HepG2 (cell line): ENCODE results near the gene APBB2. TPM values are rescaled to one million over a fixed set of nuclear protein-coding genes. Genes with fewer than 3 reads are reported as not detected.

Experiments
- ATF7-NPFF ChIP-seq: sonication (generic); formaldehyde crosslinking; IDR thresholded peaks from 2 replicates; pipeline ENCODE4 v1.8.1; 2023; ENCODE audit warnings: mild to moderate bottlenecking, low read depth, missing genetic modification reagents, moderate library complexity
- CENPT ChIP-seq: sonication (generic); formaldehyde crosslinking; IDR thresholded peaks from 2 replicates; pipeline ENCODE4 v1.8.0; 2022; ENCODE audit warnings: low read depth, mild to moderate bottlenecking, moderate library complexity, missing genetic modification reagents
- CENPX ChIP-seq: sonication (generic); formaldehyde crosslinking; IDR thresholded peaks from 2 replicates; pipeline ENCODE4 v1.9.0; 2021; ENCODE audit warnings: mild to moderate bottlenecking, missing genetic modification reagents, moderate library complexity
- EZH2 ChIP-seq: conservative IDR thresholded peaks from 2 replicates; pipeline ENCODE4 v1.6.1; 2012; ENCODE audit warnings: mild to moderate bottlenecking, low read depth, low read length, moderate library complexity
- GTF3A ChIP-seq: sonication (generic); formaldehyde crosslinking; conservative IDR thresholded peaks from 2 replicates; pipeline ENCODE4 v1.4.0; 2020; ENCODE audit warnings: mild to moderate bottlenecking, missing genetic modification reagents
- HOXA7 ChIP-seq: sonication (generic); formaldehyde crosslinking; IDR thresholded peaks from 2 replicates; pipeline ENCODE4 v1.8.1; 2022; ENCODE audit warnings: mild to moderate bottlenecking, missing genetic modification reagents, moderate library complexity
- KDM4B ChIP-seq: sonication (generic); formaldehyde crosslinking; IDR thresholded peaks from 2 replicates; pipeline ENCODE4 v1.4.0; 2020; ENCODE audit warnings: missing genetic modification reagents
- LCORL ChIP-seq, 2 experiments: fragments of 450-650 bp in 1 of 2; sonication (generic) in 1 of 2; formaldehyde crosslinking in 1 of 2; IDR thresholded peaks; 2 replicates each; pipeline versions ENCODE4 v1.5.0 to v1.6.1; 2017 to 2020; ENCODE audit warnings: antibody characterized with exemption in 1 of 2, missing genetic modification reagents in 1 of 2
- REL ChIP-seq: sonication (generic); formaldehyde crosslinking; conservative IDR thresholded peaks from 2 replicates; pipeline ENCODE4 v1.8.0; 2022; ENCODE audit warnings: mild to moderate bottlenecking, missing genetic modification reagents, moderate library complexity
- STAT6 ChIP-seq: sonication (generic); formaldehyde crosslinking; IDR thresholded peaks from 2 replicates; pipeline ENCODE4 v1.4.0; 2020; ENCODE audit warnings: missing genetic modification reagents, mild to moderate bottlenecking, borderline replicate concordance
- ZNF17 ChIP-seq: sonication (generic); formaldehyde crosslinking; IDR thresholded peaks from 2 replicates; pipeline ENCODE4 v1.5.0; 2020; ENCODE audit warnings: mild to moderate bottlenecking, missing genetic modification reagents
- ZNF263 ChIP-seq: sonication (generic); formaldehyde crosslinking; IDR thresholded peaks from 2 replicates; pipeline ENCODE4 v1.4.0; 2020; ENCODE audit warnings: missing genetic modification reagents
- ZNF431 ChIP-seq: sonication (generic); formaldehyde crosslinking; IDR thresholded peaks from 2 replicates; pipeline ENCODE4 v1.9.0; 2022; ENCODE audit warnings: missing genetic modification reagents, low read depth, mild to moderate bottlenecking, borderline replicate concordance
- ZNF460 ChIP-seq: sonication (generic); formaldehyde crosslinking; IDR thresholded peaks from 2 replicates; pipeline ENCODE4 v1.5.1; 2020; ENCODE audit warnings: missing genetic modification reagents, mild to moderate bottlenecking, borderline replicate concordance
- ZNF619 ChIP-seq: sonication (generic); formaldehyde crosslinking; IDR thresholded peaks from 2 replicates; pipeline ENCODE4 v1.4.0; 2020; ENCODE audit warnings: mild to moderate bottlenecking, missing genetic modification reagents
- ZNF879 ChIP-seq: sonication (generic); formaldehyde crosslinking; IDR thresholded peaks from 2 replicates; pipeline ENCODE4 v1.8.1; 2023; ENCODE audit warnings: missing genetic modification reagents
- polyA plus RNA-seq, 8 experiments: library from polyadenylated mRNA; depleted of rRNA in 3 of 8; stranded (reverse) in 7 of 8; unstranded in 1 of 8; fragments of >200 nt; fragmentation: Illumina TruSeq in 4 of 8; extraction: Trizol in 4 of 8; gene quantifications; 2 replicates each; pipeline versions ENCODE4 v1.2.1 to v1.2.3, GENCODE V29; 2011 to 2016; ENCODE audit warnings: low read depth in 4 of 8, missing spikeins in 1 of 8, mixed read lengths in 1 of 8; ENCODE audit not compliant: insufficient read depth in 1 of 8
- total RNA-seq, 5 experiments: library from RNA; depleted of rRNA; stranded (reverse); fragments of >200 nt; fragmentation: Illumina TruSeq; extraction: Trizol; gene quantifications; 2 replicates each; pipeline ENCODE4 v1.2.3, GENCODE V29; 2016; ENCODE audit warnings: low read depth in 1 of 5
- TF ChIP-seq, protein P1 (sequence below): sonication (generic); formaldehyde crosslinking; IDR thresholded peaks from 2 replicates; pipeline ENCODE4 v1.5.0; 2020; ENCODE audit warnings: mild to moderate bottlenecking, missing genetic modification reagents, moderate library complexity
- TF ChIP-seq, protein P2 (sequence below): sonication (generic); formaldehyde crosslinking; conservative IDR thresholded peaks from 2 replicates; pipeline ENCODE4 v1.4.0; 2020; ENCODE audit warnings: missing genetic modification reagents
- TF ChIP-seq, protein P3 (sequence below): sonication (generic); formaldehyde crosslinking; IDR thresholded peaks from 2 replicates; pipeline ENCODE4 v1.5.0; 2020; ENCODE audit warnings: missing genetic modification reagents
- TF ChIP-seq, protein P4 (sequence below): sonication (generic); formaldehyde crosslinking; IDR thresholded peaks from 2 replicates; pipeline ENCODE4 v1.8.0; 2023; ENCODE audit warnings: mild to moderate bottlenecking, missing genetic modification reagents

The APBB2 gene
- total and polyA plus RNA-seq, 2 of the 13 experiments (the other 11 are each of a cell fraction or from before 2014, with no cell fraction given): 11.7 to 17.0 TPM

DNA sequence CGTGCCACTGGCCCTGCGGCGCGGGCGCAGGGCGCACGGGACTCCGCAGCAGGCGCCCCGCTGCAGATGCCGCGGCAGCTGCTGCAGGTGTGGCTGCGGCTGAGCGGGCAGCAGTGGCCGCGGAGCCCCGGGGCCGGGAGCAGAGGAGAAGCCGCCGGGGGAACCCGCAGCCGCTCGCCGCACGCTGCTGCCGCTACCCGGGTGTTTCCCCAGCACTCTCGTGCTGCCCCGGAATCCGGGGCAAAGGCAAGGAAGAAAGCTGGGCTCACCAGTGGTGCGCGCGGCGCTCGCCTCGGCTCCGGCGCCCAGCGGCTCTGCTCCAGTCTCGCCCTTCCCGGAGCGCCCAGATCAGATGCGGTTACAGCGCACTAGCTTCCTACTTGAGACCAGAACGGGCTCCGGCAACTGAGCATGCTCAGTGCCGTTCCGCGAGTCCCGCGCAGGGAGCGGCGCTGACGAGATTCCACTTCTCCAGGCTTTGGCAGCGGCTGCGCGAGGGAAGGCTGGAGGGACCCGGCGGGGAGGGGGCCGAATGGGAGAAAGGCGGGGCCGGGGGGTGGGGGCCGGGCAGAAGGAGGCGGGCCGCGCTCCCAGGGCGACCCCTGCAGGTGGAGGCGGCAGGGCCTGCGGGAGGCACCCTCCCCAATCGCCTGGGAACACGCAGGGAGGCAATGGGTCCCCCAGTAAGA is at the start of gene APBB2 (continued):
- TF ChIP-seq, protein P1, sequence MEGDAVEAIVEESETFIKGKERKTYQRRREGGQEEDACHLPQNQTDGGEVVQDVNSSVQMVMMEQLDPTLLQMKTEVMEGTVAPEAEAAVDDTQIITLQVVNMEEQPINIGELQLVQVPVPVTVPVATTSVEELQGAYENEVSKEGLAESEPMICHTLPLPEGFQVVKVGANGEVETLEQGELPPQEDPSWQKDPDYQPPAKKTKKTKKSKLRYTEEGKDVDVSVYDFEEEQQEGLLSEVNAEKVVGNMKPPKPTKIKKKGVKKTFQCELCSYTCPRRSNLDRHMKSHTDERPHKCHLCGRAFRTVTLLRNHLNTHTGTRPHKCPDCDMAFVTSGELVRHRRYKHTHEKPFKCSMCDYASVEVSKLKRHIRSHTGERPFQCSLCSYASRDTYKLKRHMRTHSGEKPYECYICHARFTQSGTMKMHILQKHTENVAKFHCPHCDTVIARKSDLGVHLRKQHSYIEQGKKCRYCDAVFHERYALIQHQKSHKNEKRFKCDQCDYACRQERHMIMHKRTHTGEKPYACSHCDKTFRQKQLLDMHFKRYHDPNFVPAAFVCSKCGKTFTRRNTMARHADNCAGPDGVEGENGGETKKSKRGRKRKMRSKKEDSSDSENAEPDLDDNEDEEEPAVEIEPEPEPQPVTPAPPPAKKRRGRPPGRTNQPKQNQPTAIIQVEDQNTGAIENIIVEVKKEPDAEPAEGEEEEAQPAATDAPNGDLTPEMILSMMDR (CRISPR knock-in tag): peak; percentile 90
- TF ChIP-seq ZNF879: no peak
- no peak for TF ChIP-seq ZNF460 (CRISPR knock-in tag)
- no peak for TF ChIP-seq STAT6 (CRISPR knock-in tag)
- no peak for TF ChIP-seq ZNF263
- no peak for TF ChIP-seq HOXA7 (CRISPR knock-in tag)
- TF ChIP-seq CENPX: no peak
- no peak for TF ChIP-seq ZNF431 (CRISPR knock-in tag)
- TF ChIP-seq, protein P2, sequence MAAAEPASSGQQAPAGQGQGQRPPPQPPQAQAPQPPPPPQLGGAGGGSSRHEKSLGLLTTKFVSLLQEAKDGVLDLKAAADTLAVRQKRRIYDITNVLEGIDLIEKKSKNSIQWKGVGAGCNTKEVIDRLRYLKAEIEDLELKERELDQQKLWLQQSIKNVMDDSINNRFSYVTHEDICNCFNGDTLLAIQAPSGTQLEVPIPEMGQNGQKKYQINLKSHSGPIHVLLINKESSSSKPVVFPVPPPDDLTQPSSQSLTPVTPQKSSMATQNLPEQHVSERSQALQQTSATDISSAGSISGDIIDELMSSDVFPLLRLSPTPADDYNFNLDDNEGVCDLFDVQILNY: peak; percentile 45; the same call in 1 of the 2 replicates
- TF ChIP-seq REL (CRISPR knock-in tag): 0 out of 2 replicates have a peak, but pooled peaks have one; percentile 22
- no peak for TF ChIP-seq ZNF17 (CRISPR knock-in tag)
- 0 out of 2 replicates have a peak, but pooled peaks have one; percentile 47 for TF ChIP-seq ZNF619 (CRISPR knock-in tag)
- peak; percentile 43; the same call in 1 of the 2 replicates for TF ChIP-seq KDM4B (CRISPR knock-in tag)
- TF ChIP-seq CENPT (CRISPR knock-in tag): no peak
- TF ChIP-seq, protein P3, sequence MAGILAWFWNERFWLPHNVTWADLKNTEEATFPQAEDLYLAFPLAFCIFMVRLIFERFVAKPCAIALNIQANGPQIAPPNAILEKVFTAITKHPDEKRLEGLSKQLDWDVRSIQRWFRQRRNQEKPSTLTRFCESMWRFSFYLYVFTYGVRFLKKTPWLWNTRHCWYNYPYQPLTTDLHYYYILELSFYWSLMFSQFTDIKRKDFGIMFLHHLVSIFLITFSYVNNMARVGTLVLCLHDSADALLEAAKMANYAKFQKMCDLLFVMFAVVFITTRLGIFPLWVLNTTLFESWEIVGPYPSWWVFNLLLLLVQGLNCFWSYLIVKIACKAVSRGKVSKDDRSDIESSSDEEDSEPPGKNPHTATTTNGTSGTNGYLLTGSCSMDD (CRISPR knock-in tag): no peak
- no peak for TF ChIP-seq EZH2
- TF ChIP-seq GTF3A (CRISPR knock-in tag): no peak
- 0 out of 2 replicates have a peak, but pooled peaks have one; percentile 25 for TF ChIP-seq ATF7-NPFF (CRISPR knock-in tag)
- no peak for TF ChIP-seq LCORL (IDR thresholded peaks at IDR 0.05)
- peak; percentile 29; the same call in 1 of the 2 replicates for TF ChIP-seq LCORL (CRISPR knock-in tag; IDR thresholded peaks at IDR 0.05)
- TF ChIP-seq, protein P4, sequence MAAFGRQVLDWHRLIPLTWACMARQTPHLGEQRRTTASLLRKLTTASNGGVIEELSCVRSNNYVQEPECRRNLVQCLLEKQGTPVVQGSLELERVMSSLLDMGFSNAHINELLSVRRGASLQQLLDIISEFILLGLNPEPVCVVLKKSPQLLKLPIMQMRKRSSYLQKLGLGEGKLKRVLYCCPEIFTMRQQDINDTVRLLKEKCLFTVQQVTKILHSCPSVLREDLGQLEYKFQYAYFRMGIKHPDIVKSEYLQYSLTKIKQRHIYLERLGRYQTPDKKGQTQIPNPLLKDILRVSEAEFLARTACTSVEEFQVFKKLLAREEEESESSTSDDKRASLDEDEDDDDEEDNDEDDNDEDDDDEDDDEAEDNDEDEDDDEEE: no peak; the same call in 1 of the 2 replicates
